Keratinocyte (primary cell): ENCODE data around the gene KCNIP2.

Source experiments
- EZH2 ChIP-seq: IDR thresholded peaks from one replicate; pipeline ENCODE4 v1.6.1; 2012; ENCODE audit warnings: inconsistent platforms, mild to moderate bottlenecking, low read length, moderate library complexity
- TF ChIP-seq, protein P1 (sequence below), 3 experiments: IDR thresholded peaks in 1 of 3; conservative IDR thresholded peaks in 1 of 3; optimal IDR thresholded peaks in 1 of 3; 2 replicates in 2 of 3; 3 replicates in 1 of 3; pipeline versions ENCODE3 to v1.5.1; 2011; ENCODE audit warnings: low read length in 3 of 3, mild to moderate bottlenecking in 3 of 3, moderate library complexity in 2 of 3, control low read depth in 1 of 3, inconsistent platforms in 1 of 3; ENCODE audit not compliant: insufficient read depth in 2 of 3; ENCODE audit errors: extremely low read depth in 1 of 3

DNA sequence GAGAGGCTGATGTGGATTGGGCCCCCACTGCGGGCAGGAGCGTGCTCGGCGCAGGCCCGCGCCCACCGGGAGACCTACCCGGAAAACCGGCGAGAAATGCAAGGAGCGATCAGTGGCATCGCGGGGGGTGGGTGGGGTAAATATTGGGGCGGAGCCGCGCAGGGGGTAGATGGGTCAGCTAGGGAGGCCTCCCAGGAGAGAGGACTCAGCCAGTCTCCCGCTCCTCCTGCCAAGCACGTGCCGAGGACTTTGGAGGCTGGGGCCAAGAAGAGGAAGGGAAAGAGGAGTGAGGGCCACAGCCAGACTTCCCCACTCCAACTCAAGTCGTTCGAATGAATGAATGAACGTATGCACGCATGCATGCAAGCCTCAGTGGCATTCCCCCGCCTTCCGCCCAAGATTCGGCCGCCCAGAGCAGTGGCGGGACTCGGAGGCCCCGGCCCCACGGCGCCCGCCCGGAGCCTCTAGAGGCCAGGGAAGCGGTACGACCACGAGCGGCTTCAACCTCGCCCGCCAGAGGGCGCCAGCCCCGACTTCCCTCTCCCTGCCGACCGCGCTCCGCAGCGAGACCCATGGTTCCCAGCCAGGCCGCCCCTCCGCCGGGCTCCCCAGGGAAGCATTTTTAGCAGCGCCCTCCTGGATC lies 63.9 kb downstream of the KCNIP2 start:
- TF ChIP-seq, protein P1, sequence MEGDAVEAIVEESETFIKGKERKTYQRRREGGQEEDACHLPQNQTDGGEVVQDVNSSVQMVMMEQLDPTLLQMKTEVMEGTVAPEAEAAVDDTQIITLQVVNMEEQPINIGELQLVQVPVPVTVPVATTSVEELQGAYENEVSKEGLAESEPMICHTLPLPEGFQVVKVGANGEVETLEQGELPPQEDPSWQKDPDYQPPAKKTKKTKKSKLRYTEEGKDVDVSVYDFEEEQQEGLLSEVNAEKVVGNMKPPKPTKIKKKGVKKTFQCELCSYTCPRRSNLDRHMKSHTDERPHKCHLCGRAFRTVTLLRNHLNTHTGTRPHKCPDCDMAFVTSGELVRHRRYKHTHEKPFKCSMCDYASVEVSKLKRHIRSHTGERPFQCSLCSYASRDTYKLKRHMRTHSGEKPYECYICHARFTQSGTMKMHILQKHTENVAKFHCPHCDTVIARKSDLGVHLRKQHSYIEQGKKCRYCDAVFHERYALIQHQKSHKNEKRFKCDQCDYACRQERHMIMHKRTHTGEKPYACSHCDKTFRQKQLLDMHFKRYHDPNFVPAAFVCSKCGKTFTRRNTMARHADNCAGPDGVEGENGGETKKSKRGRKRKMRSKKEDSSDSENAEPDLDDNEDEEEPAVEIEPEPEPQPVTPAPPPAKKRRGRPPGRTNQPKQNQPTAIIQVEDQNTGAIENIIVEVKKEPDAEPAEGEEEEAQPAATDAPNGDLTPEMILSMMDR (optimal IDR thresholded peaks at IDR 0.05 in 1 of 3, IDR thresholded peaks at IDR 0.05 in 1 of 3, conservative IDR thresholded peaks at IDR 0.05 in 1 of 3; ENCODE audit: extremely low read depth in 1 of 3, insufficient read depth in 2 of 3, low read length in 3 of 3) = peak; percentile 60 to 96 (median 87)
- TF ChIP-seq EZH2 = no peak
